Vagina (tissue), 2 donors: Measurements from ENCODE around the gene ATP11A. TPM values are rescaled to one million over a fixed set of nuclear protein-coding genes. Genes with fewer than 3 reads are reported as not detected.

ENCODE experiments used
- DNase-seq, 2 donors: peaks; one replicate each; pipeline ENCODE4 v3.0.0-alpha.2; 2017; ENCODE audit errors: extremely low spot score in 2 of 2
- H3K27ac ChIP-seq: fragments of 200-600 bp; sonication (generic); one replicate; pipeline ENCODE4 v1.5.1; 2019
- H3K27me3 ChIP-seq: fragments of 200-600 bp; sonication (generic); one replicate; pipeline ENCODE4 v1.5.1; 2019
- H3K36me3 ChIP-seq, 2 donors: fragments of 200-600 bp; sonication (generic); one replicate each; pipeline ENCODE4 v1.5.1; 2017 to 2019
- H3K4me1 ChIP-seq: fragments of 200-600 bp; sonication (generic); one replicate; pipeline ENCODE4 v1.5.1; 2019
- H3K4me3 ChIP-seq, 2 donors: fragments of 200-600 bp; sonication (generic); 1 replicate in 1 of 2; 2 replicates in 1 of 2; pipeline ENCODE4 v1.5.1; 2016 to 2019
- H3K9me3 ChIP-seq: fragments of 200-600 bp; sonication (generic); one replicate; pipeline ENCODE4 v1.5.1; 2019
- CTCF ChIP-seq, 3 experiments: fragments of 450-650 bp in 2 of 3; fragments of 200-600 bp in 1 of 3; sonication (generic) in 1 of 3; IDR thresholded peaks; one replicate each; pipeline ENCODE4 v1.5.1; 2017 to 2019; ENCODE audit warnings: antibody characterized with exemption in 3 of 3, mild to moderate bottlenecking in 2 of 3, moderate library complexity in 2 of 3
- POLR2A ChIP-seq, 2 donors: fragments of 450-650 bp; IDR thresholded peaks; one replicate each; pipeline ENCODE4 v1.6.1; 2017; ENCODE audit warnings: antibody characterized with exemption in 2 of 2, mild to moderate bottlenecking in 2 of 2, moderate library complexity in 2 of 2
- POLR2AphosphoS5 ChIP-seq, 2 donors: sonication (generic); formaldehyde crosslinking; IDR thresholded peaks; one replicate each; pipeline ENCODE4 v1.9.0; 2017; ENCODE audit warnings: antibody characterized with exemption in 2 of 2, mild to moderate bottlenecking in 2 of 2, low read depth in 1 of 2; ENCODE audit not compliant: insufficient read depth in 1 of 2
- intact Hi-C: fragments of 100-400 bp; cut with DNase I; formaldehyde crosslinking; loops from one replicate; pipeline ENCODE4 v1.15.1; 2023
- total RNA-seq: library from RNA; depleted of rRNA; stranded (reverse); fragments of >200 nt; gene quantifications from one replicate; pipeline ENCODE4 v1.2.3, GENCODE V29; 2016

Gene ATP11A
- total RNA-seq, 1 donor from 2014 or later = 33.4 TPM

GRCh38 chr13:112824429-112824828 lies 134.6 kb downstream of the ATP11A start:
- Histone ChIP-seq H3K27ac (no peak overlapping the region), H3K9me3 (no peaks in the 10 kb centered on the region), H3K4me1 (no peaks in the 10 kb centered on the region), H3K36me3 (peaks cover 0 to 24% of the 10 kb centered on the region in 2 donors), H3K27me3 (no peaks in the 10 kb centered on the region), H3K4me3 (no peak overlapping the region)
- no peak for TF ChIP-seq POLR2AphosphoS5 (IDR thresholded peaks at IDR 0.05; ENCODE audit: insufficient read depth in 1 of 2, low read depth in 1 of 2)
- TF ChIP-seq CTCF (IDR thresholded peaks at IDR 0.05) = no peak
- no peak for TF ChIP-seq POLR2A (IDR thresholded peaks at IDR 0.05)
- intact Hi-C loops = no loop called here
- no peak for DNase-seq

- H3K4me1 ChIP-seq = no peaks in the 10 kb centered on the region
- H3K36me3 ChIP-seq = peaks cover 0 to 17% of the 10 kb centered on the region in 2 donors
- no peak for DNase-seq
- intact Hi-C loops = no loop called here
- no peaks in the 10 kb centered on the region for H3K9me3 ChIP-seq
- no peak overlapping the region for H3K27ac ChIP-seq
- TF ChIP-seq POLR2AphosphoS5 (IDR thresholded peaks at IDR 0.05; ENCODE audit: insufficient read depth in 1 of 2, low read depth in 1 of 2) (no peak), POLR2A (IDR thresholded peaks at IDR 0.05) (no peak), CTCF (IDR thresholded peaks at IDR 0.05) (no peak)
- H3K27me3 ChIP-seq = no peaks in the 10 kb centered on the region
- H3K4me3 ChIP-seq = no peak overlapping the region
Measured at GRCh38 chr13:112825071-112825470, 135.2 kb downstream of the ATP11A start.

- TF ChIP-seq CTCF (IDR thresholded peaks at IDR 0.05) = no peak
- intact Hi-C loops = no loop called here
- H3K27ac ChIP-seq = no peak overlapping the region
- H3K27me3 ChIP-seq = no peaks in the 10 kb centered on the region
- no peaks in the 10 kb centered on the region for H3K4me1 ChIP-seq
- H3K4me3 ChIP-seq = no peak overlapping the region
- no peaks in the 10 kb centered on the region for H3K9me3 ChIP-seq
- no peak for DNase-seq
- H3K36me3 ChIP-seq = peaks cover 0 to 13% of the 10 kb centered on the region in 2 donors
Measured at GRCh38 chr13:112825875-112826274, 136.0 kb downstream of the ATP11A start.

GRCh38 chr13:112826565-112826964 lies 136.7 kb downstream of the ATP11A start:
- TF ChIP-seq POLR2AphosphoS5 (IDR thresholded peaks at IDR 0.05; ENCODE audit: insufficient read depth in 1 of 2, low read depth in 1 of 2) = no peak
- TF ChIP-seq POLR2A (IDR thresholded peaks at IDR 0.05) = no peak
- H3K27me3 ChIP-seq = no peaks in the 10 kb centered on the region
- DNase-seq = no peak
- H3K4me3 ChIP-seq = no peak overlapping the region
- no peaks in the 10 kb centered on the region for H3K9me3 ChIP-seq
- no peaks in the 10 kb centered on the region for H3K4me1 ChIP-seq
- H3K27ac ChIP-seq = no peak overlapping the region
- peaks cover 0 to 18% of the 10 kb centered on the region in 2 donors for H3K36me3 ChIP-seq
- intact Hi-C loops = no loop called here

GRCh38 chr13:112828082-112828699 lies 138.4 kb downstream of the ATP11A start:
- H3K4me3 ChIP-seq = no peak overlapping the region
- intact Hi-C loops = no loop called here
- H3K4me1 ChIP-seq = no peaks in the 10 kb centered on the region
- no peak for DNase-seq
- peaks cover 0 to 34% of the 10 kb centered on the region in 2 donors for H3K36me3 ChIP-seq
- no peaks in the 10 kb centered on the region for H3K9me3 ChIP-seq
- no peaks in the 10 kb centered on the region for H3K27me3 ChIP-seq
- TF ChIP-seq CTCF (IDR thresholded peaks at IDR 0.05) = no peak
- H3K27ac ChIP-seq = no peak overlapping the region
